ENCODE data around the gene PABPC1L. TPM values are rescaled to one million over a fixed set of nuclear protein-coding genes. Genes with fewer than 3 reads are reported as not detected.

PABPC1L gene
- polyA plus RNA-seq, 1 donor (not counting 4 experiments of a cell fraction or from before 2014, with no cell fraction given) = 31.4 TPM

DNA sequence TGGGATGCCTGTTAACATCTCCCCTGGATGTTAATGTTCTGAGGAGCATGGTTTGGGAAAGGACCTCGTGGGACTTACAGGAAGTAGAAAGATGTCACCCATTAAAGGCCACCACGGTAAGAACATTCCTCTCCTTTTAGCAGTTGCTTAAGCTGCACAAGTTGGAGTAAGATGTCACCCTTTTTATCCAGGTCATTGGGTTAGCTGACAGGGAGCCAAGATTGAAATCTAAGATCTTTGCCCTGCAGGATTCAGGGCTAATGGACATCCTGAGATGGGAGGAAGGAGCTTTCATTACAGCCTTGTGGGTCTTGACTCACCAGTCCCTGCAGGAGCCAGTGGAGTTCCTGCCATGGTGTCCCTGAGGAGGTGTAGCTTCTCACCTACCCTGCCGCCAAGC, 22.1 kb downstream of the PABPC1L start:
- TF ChIP-seq, protein P1, sequence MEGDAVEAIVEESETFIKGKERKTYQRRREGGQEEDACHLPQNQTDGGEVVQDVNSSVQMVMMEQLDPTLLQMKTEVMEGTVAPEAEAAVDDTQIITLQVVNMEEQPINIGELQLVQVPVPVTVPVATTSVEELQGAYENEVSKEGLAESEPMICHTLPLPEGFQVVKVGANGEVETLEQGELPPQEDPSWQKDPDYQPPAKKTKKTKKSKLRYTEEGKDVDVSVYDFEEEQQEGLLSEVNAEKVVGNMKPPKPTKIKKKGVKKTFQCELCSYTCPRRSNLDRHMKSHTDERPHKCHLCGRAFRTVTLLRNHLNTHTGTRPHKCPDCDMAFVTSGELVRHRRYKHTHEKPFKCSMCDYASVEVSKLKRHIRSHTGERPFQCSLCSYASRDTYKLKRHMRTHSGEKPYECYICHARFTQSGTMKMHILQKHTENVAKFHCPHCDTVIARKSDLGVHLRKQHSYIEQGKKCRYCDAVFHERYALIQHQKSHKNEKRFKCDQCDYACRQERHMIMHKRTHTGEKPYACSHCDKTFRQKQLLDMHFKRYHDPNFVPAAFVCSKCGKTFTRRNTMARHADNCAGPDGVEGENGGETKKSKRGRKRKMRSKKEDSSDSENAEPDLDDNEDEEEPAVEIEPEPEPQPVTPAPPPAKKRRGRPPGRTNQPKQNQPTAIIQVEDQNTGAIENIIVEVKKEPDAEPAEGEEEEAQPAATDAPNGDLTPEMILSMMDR (optimal IDR thresholded peaks at IDR 0.05 in 1 of 3, IDR thresholded peaks at IDR 0.05 in 1 of 3, conservative IDR thresholded peaks at IDR 0.05 in 1 of 3; ENCODE audit: extremely low read depth in 1 of 3, insufficient read depth in 2 of 3, low read length in 3 of 3) = no peak
- no peak for TF ChIP-seq EZH2 (IDR thresholded peaks at IDR 0.05; ENCODE audit: low read length)
- FAIRE-seq (no peak), DNase-seq (ENCODE audit: low read depth, low spot score) (no peak)
- Histone ChIP-seq H3K9me3 (ENCODE audit: control insufficient read depth, low read depth, low read length) (no peaks in the 10 kb centered on the region), H3K79me2 (ENCODE audit: control insufficient read depth, insufficient read depth, low read length) (no peaks in the 10 kb centered on the region), H3K4me1 (ENCODE audit: control insufficient read depth, extremely low read depth, insufficient read depth, low read length) (no peaks in the 10 kb centered on the region), H3K4me3 (ENCODE audit: control insufficient read depth in 2 of 3, extremely low read depth in 1 of 3, insufficient read depth in 2 of 3, low read depth in 1 of 3, low read length in 3 of 3) (no peak overlapping the region), H4K20me1 (ENCODE audit: control insufficient read depth, extremely low read depth, insufficient read depth, low read length) (no peaks in the 10 kb centered on the region), H3K27ac (ENCODE audit: control insufficient read depth, insufficient read depth, low read length) (no peak overlapping the region), H3K9me1 (ENCODE audit: control insufficient read depth, extremely low read depth, insufficient read depth, low read length) (no peaks in the 10 kb centered on the region), H3K4me2 (ENCODE audit: control insufficient read depth, extremely low read depth, insufficient read depth, low read depth, low read length) (no peak overlapping the region), H3K27me3 (ENCODE audit: control insufficient read depth, extremely low read depth, insufficient read depth, low read length) (no peaks in the 10 kb centered on the region), H3K9ac (ENCODE audit: control insufficient read depth, extremely low read depth, insufficient read depth, low read length) (no peak overlapping the region), H3K36me3 (ENCODE audit: control insufficient read depth in 2 of 2, extremely low read depth in 1 of 2, insufficient read depth in 2 of 2, low read length in 2 of 2) (peaks cover 23 to 27% of the 10 kb centered on the region in 2 experiments), H2AFZ (ENCODE audit: control insufficient read depth, low read length) (no peak overlapping the region)
- dilution Hi-C loops (cut with MboI; ENCODE audit: extremely low pct_ligation_motif_present, low sequenced_read_pairs) = no loop called here

DNA sequence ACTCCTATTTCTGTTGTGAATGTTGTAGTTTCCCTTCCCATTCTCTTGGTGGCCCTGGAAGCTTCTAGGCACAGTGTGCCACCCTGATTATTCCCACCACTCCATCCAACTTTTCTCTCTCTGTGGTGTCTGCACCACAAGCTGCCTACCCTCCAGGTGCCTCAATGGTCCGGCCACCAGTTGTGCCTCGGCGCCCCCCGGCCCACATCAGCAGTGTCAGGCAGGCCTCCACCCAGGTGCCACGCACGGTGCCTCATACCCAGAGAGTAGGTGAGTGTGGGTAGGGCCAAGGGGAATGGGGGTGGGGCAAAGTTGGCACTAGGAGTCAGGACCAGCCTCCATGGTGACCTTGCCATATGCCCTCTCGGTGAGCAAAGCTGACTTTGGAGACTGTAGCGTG, 23.1 kb downstream of the PABPC1L start:
- no peaks in the 10 kb centered on the region for H4K20me1 ChIP-seq (ENCODE audit: control insufficient read depth, extremely low read depth, insufficient read depth, low read length)
- dilution Hi-C loops (cut with MboI; ENCODE audit: extremely low pct_ligation_motif_present, low sequenced_read_pairs) = no loop called here
- TF ChIP-seq EZH2 (IDR thresholded peaks at IDR 0.05; ENCODE audit: low read length) = no peak
- TF ChIP-seq, protein P1 (optimal IDR thresholded peaks at IDR 0.05 in 1 of 3, IDR thresholded peaks at IDR 0.05 in 1 of 3, conservative IDR thresholded peaks at IDR 0.05 in 1 of 3; ENCODE audit: extremely low read depth in 1 of 3, insufficient read depth in 2 of 3, low read length in 3 of 3) = no peak
- H3K4me1 ChIP-seq (ENCODE audit: control insufficient read depth, extremely low read depth, insufficient read depth, low read length) = no peaks in the 10 kb centered on the region
- H3K9me1 ChIP-seq (ENCODE audit: control insufficient read depth, extremely low read depth, insufficient read depth, low read length) = no peaks in the 10 kb centered on the region
- no peak overlapping the region for H3K4me2 ChIP-seq (ENCODE audit: control insufficient read depth, extremely low read depth, insufficient read depth, low read depth, low read length)
- no peak overlapping the region for H3K4me3 ChIP-seq (ENCODE audit: control insufficient read depth in 2 of 3, extremely low read depth in 1 of 3, insufficient read depth in 2 of 3, low read depth in 1 of 3, low read length in 3 of 3)
- H3K9me3 ChIP-seq (ENCODE audit: control insufficient read depth, low read depth, low read length) = no peaks in the 10 kb centered on the region
- FAIRE-seq = no peak
- H2AFZ ChIP-seq (ENCODE audit: control insufficient read depth, low read length) = no peak overlapping the region
- DNase-seq (ENCODE audit: low read depth, low spot score) = no peak
- H3K27me3 ChIP-seq (ENCODE audit: control insufficient read depth, extremely low read depth, insufficient read depth, low read length) = no peaks in the 10 kb centered on the region
- no peak overlapping the region for H3K9ac ChIP-seq (ENCODE audit: control insufficient read depth, extremely low read depth, insufficient read depth, low read length)
- H3K79me2 ChIP-seq (ENCODE audit: control insufficient read depth, insufficient read depth, low read length) = no peaks in the 10 kb centered on the region
- H3K27ac ChIP-seq (ENCODE audit: control insufficient read depth, insufficient read depth, low read length) = no peak overlapping the region
- H3K36me3 ChIP-seq (ENCODE audit: control insufficient read depth in 2 of 2, extremely low read depth in 1 of 2, insufficient read depth in 2 of 2, low read length in 2 of 2) = peaks cover 26 to 28% of the 10 kb centered on the region in 2 experiments

Data from keratinocyte (primary cell).